Adrenal gland (tissue), 12 donors: ENCODE results near the gene C16orf89. TPM values are rescaled to one million over a fixed set of nuclear protein-coding genes. Genes with fewer than 3 reads are reported as not detected.

Source experiments
- DNase-seq, 7 donors: peaks; one replicate each; pipeline ENCODE4 v3.0.0-alpha.2; 2019 to 2020
- H3K27ac ChIP-seq, 5 donors: fragments of 200-600 bp; sonication (generic) in 4 of 5; 1 replicate in 3 of 5; 2 replicates in 2 of 5; pipeline versions ENCODE4 v1.5.1 to v1.8.0; 2016 to 2020; ENCODE audit warnings: mild to moderate bottlenecking in 1 of 5
- H3K27me3 ChIP-seq: fragments of 200-600 bp; 2 replicates; pipeline ENCODE4 v1.8.0; 2021
- H3K36me3 ChIP-seq, 2 donors: fragments of 200-600 bp; replicated peaks in 1 of 2; 1 replicate in 1 of 2; 2 replicates in 1 of 2; pipeline versions ENCODE4 v1.5.1 to v1.8.0; 2018 to 2022
- H3K4me1 ChIP-seq, 2 donors: fragments of 200-600 bp; replicated peaks in 1 of 2; 1 replicate in 1 of 2; 2 replicates in 1 of 2; pipeline versions ENCODE4 v1.5.1 to v1.8.0; 2018 to 2021
- H3K4me3 ChIP-seq, 4 donors: fragments of 200-600 bp; sonication (generic) in 3 of 4; one replicate each; pipeline ENCODE4 v1.5.1; 2016 to 2018
- H3K9me3 ChIP-seq, 3 donors: fragments of 200-600 bp; sonication (generic) in 1 of 3; replicated peaks in 1 of 3; 1 replicate in 2 of 3; 2 replicates in 1 of 3; pipeline versions ENCODE4 v1.5.1 to v1.8.0; 2016 to 2021
- CTCF ChIP-seq, 6 experiments: fragments of 450-650 bp in 4 of 6; fragments of 200-600 bp in 2 of 6; sonication (generic) in 1 of 6; IDR thresholded peaks; 1 replicate in 5 of 6; 2 replicates in 1 of 6; pipeline versions ENCODE4 v1.5.1 to v1.8.0; 2016 to 2021; ENCODE audit warnings: antibody characterized with exemption in 6 of 6, mild to moderate bottlenecking in 2 of 6, moderate library complexity in 1 of 6
- POLR2A ChIP-seq, 2 donors: fragments of 450-650 bp; IDR thresholded peaks; one replicate each; pipeline ENCODE4 v1.6.1; 2017; ENCODE audit warnings: antibody characterized with exemption in 2 of 2, mild to moderate bottlenecking in 2 of 2, moderate library complexity in 1 of 2
- WGBS, 4 donors: extraction: QIAGEN DNeasy Blood & Tissue Kit in 2 of 4; methylation state at CpG; one replicate each; pipeline versions ENCODE4 v1.1.5 to v1.1.7; 2013 to 2017; 5-methylcytosine and 5-hydroxymethylcytosine counted together
- intact Hi-C, 2 donors: fragments of 100-400 bp; cut with DNase I; formaldehyde crosslinking; loops; one replicate each; pipeline versions ENCODE4 v1.14.1 to v1.15.0; 2022 to 2023
- polyA plus RNA-seq, 3 donors: library from polyadenylated mRNA; stranded (reverse); fragments of 200-250 nt in 2 of 3; fragments of 350-450 nt in 1 of 3; fragmentation: Illumina TruSeq in 1 of 3; extraction: RNeasy Lipid Tissue Mini Kit (QIAGEN cat#74804) in 1 of 3; gene quantifications; one replicate each; pipeline ENCODE4 v1.2.3, GENCODE V29; 2013 to 2014
- total RNA-seq, 9 donors: library from RNA; depleted of rRNA in 4 of 9; stranded (reverse); fragments of >200 nt in 4 of 9; fragments of 120-200 nt in 1 of 9; fragmentation: NEBNext Ultra II Directional in 1 of 9; extraction: Animal tissue kit (Norgen Biotek cat#: 25700) in 1 of 9; gene quantifications; one replicate each; pipeline versions ENCODE4 v1.1.0 to v1.2.4, GENCODE V29; 2013 to 2023
- donor health status: healthy with polysubstance abuse.
- donor health status: Bipolar disorder and iron deficiency.
- donor health status: DM: yes; HTN: yes; CAD: no.
- donor health status: DM: no; HTN: no; CAD: no.
- donor health status: DM: no; HTN: no; CAD: no.
- donor health status: DM: yes; HTN: yes; CAD: no.

The C16orf89 gene
- total and polyA plus RNA-seq, 12 donors, result 1.00 to 27.9 (median 4.6) TPM

- peaks cover 0 to 32% of the 10 kb centered on the region in 2 donors for H3K36me3 ChIP-seq
- peaks cover 0 to 18% of the 10 kb centered on the region in 2 donors for H3K4me1 ChIP-seq
- 52 to 64% (median 60%) methylated on average over 10 to 12 of the region's 12 CpGs for WGBS, 4 donors
- no peak for DNase-seq
- intact Hi-C loops, result no loop called here
- H3K27me3 ChIP-seq, result no peaks in the 10 kb centered on the region
- H3K27ac ChIP-seq, result peak overlapping the region in 3 of 5 donors; percentile 66 to 85 (median 78)
- peak overlapping the region; percentile 44 to 83 (median 48) for H3K4me3 ChIP-seq
- H3K9me3 ChIP-seq, result no peaks in the 10 kb centered on the region
- TF ChIP-seq POLR2A (IDR thresholded peaks at IDR 0.05) (no peak), CTCF (IDR thresholded peaks at IDR 0.05) (no peak)
Observed at GRCh38 chr16:5072334-5073278, 6.8 kb upstream of the C16orf89 start.

DNA sequence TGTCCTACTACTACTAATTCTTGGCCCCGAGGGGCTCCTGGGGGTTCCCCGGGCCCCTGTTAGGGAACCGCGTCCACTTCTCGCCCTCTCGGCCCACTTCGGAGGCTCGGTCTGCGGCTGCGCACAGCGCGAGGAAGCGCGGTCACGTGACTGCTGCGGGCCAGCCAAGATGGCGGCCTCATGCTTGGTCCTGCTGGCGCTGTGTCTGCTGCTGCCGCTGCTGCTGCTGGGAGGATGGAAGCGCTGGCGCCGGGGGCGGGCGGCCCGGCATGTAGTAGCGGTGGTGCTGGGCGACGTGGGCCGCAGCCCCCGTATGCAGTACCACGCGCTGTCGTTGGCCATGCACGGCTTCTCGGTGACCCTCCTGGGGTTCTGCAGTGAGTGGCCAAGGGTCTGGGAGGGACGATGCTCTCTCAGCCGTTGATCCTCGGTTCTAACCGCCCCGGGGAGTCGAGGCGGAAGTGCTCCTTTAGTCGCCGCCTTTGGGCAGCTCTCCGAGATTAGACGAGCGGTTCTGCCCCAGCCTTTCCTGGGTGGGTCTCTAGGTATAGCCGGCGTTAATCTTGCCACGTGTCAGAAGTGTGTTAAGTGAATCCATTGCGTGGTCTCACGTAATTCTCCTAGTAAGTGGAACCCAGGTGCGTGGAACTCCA lies 6.1 kb upstream of the C16orf89 start, which contains the start of gene ALG1:
Gene ALG1, plus strand, starts transcription at position 163 of the 653 bp plus-strand sequence. Its CDS starts 7 bp downstream, at position 170.
- intact Hi-C loops, result no loop called here
- peak; percentile 87 to 94 (median 90) for DNase-seq
- TF ChIP-seq POLR2A (IDR thresholded peaks at IDR 0.05) (peak; percentile 61 to 67), CTCF (IDR thresholded peaks at IDR 0.05) (no peak)
- Histone ChIP-seq H3K9me3 (no peaks in the 10 kb centered on the region), H3K27ac (peak within 1 kb of the TSS; percentile 24 to 85 (median 66)), H3K4me1 (peaks cover 0 to 18% of the 10 kb centered on the region in 2 donors), H3K36me3 (peaks cover 0 to 24% of the 10 kb centered on the region in 2 donors), H3K27me3 (no peaks in the 10 kb centered on the region), H3K4me3 (peak within 1 kb of the TSS; percentile 44 to 83 (median 48))
- 0% methylated on average over 5 to 53 of the region's 53 CpGs for WGBS, 4 donors

DNA sequence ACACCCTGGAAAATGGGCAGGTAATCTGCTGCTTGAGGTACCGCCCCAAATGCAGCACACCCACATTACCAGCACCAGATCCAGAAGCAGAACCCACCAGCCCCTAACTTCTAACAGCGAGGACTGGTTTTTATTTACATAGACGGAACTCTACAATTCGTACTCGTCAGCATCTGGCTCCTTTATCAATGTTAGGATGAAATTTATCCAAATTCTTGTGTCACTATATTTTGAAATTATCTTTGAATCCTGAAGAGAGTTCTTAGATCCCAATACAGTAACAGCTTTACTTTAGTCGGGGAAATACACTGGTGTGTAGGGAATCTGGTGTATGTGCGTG lies 5.6 kb upstream of the C16orf89 start:
- no peaks in the 10 kb centered on the region for H3K9me3 ChIP-seq
- H3K27me3 ChIP-seq, result no peaks in the 10 kb centered on the region
- DNase-seq, result no peak
- 45 to 52% (median 50%) methylated on average over 7 of the region's 7 CpGs for WGBS, 4 donors
- H3K36me3 ChIP-seq, result peaks cover 0 to 20% of the 10 kb centered on the region in 2 donors
- no peak for TF ChIP-seq CTCF (IDR thresholded peaks at IDR 0.05)
- no peak for TF ChIP-seq POLR2A (IDR thresholded peaks at IDR 0.05)
- intact Hi-C loops, result no loop called here
- H3K4me3 ChIP-seq, result peak overlapping the region in 2 of 4 donors; percentile 46 to 83
- H3K4me1 ChIP-seq, result peaks cover 0 to 18% of the 10 kb centered on the region in 2 donors
- H3K27ac ChIP-seq, result peak overlapping the region; percentile 24 to 85 (median 66)
